GM18951 (cell line): Measurements from ENCODE around the gene LRRC26.

Experiments
- POLR2A ChIP-seq: IDR thresholded peaks from 4 replicates; pipeline ENCODE4 v1.6.1; 2011; ENCODE audit warnings: mild to moderate bottlenecking; ENCODE audit not compliant: insufficient read length, insufficient read depth; ENCODE audit errors: extremely low read depth
- in situ Hi-C: fragments of 300-500 bp; cut with MboI; formaldehyde crosslinking; loops from one replicate; pipeline ENCODE4 v1.12.0; 2022; ENCODE audit warnings: low sequenced_read_pairs, mixed read lengths, inconsistent platforms; ENCODE audit not compliant: unreplicated experiment

The LRRC26 gene

DNA sequence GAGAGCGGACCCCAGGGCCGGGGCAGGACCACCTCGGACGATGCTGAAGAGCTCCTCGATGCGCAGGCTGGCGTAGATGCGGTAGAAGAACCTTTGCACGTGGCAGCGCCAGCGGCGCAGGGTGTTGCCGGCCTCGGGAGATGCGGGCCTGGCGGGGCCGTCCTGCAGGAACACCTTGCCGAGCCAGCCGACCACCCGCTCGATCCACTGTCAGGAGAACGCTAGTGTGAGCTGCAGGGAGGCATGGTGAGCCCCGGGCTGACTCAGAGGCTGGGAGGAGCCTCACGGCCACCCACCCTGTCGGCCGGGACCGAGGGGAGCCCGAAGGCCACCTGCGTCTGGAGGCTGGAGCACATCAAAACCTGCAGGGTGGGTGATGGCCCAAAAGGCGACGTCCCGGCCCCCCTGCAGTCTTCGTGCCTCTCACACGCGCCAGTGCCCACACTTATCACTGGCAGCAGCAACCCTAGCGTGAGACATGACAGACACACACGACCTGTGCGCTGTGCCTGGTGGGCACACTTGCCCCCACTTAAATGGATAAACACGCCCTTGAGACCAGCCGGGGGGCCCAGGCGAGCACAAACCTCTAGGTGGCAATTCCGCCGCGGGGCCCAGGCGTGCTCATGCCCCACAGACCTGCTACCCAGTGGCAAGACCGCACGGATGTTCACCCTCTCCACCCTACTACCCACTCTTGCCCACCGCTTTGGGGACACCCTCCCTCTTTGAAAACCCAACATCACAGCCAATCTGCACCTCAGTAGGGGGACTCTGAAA, 15.2 kb upstream of the LRRC26 start:
- in situ Hi-C loops, result no loop called here
- TF ChIP-seq POLR2A, result no peak

DNA sequence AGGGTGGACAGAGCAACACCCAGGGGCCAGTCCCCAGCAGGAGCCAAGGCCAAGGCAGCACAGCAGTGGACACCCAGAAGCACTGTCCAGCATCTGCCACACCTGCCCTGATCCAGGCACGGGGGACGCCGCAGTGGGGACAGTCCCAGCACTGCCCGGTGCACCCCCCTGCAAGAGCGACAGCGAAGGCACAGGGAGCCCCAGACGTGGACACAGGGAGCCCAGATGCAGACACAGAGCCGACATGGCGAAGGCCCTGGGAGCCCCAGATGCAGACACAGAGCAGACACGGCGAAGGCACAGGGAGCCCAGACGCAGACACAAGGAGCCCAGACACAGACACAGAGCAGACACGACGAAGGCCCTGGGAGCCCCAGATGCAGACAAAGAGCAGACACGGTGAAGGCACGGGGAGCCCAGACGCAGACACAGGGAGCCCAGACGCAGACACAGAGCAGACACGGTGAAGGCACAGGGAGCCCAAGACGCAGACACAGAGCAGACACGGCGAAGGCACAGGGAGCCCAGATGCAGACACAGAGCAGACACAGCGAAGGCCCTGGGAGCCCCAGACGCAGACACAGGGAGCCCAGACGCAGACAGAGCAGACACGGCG, 14.2 kb upstream of the LRRC26 start:
- in situ Hi-C loops, result no loop called here
- TF ChIP-seq POLR2A, result no peak

DNA sequence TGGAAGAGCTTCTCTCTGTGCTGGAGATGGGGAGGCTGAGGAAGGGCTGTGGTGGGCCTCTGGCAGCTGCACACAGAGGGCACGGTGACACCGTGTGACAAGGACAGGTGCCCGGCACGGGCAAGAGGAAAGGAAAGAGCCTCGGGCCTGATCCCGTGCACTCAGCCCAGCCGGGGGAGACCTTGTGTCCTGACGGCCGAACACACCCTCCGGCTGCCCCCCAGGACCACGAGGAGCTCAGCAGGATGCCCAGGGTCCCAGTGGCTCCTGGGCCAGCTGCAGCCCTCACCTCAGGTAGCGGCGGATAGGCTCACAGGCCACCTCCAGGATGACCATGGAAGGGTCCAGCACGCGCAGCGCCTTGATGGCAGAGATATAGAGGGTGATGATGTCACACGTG, 13.0 kb upstream of the LRRC26 start:
- TF ChIP-seq POLR2A, result no peak
- in situ Hi-C loops, result no loop called here

DNA sequence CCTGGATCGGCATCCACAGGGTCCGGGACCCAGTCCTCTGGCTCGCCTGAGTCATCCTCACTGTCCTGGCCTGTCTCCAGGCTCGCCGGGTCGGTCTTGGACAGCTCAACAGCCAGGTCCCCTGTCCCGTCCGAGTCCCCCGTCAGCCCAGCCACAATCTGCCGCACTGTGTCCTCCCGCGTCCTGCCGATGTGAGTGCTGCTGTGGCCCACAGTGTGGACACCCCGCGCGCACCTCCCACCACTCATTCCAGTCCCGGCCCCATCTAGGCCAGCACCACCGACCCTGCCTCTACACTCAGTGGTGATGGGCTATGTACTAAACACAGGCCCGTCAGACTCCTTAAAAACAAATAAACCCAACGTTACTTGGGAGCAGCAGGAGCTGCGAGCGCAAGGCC, 11.8 kb upstream of the LRRC26 start:
- TF ChIP-seq POLR2A, result no peak
- in situ Hi-C loops, result no loop called here

DNA sequence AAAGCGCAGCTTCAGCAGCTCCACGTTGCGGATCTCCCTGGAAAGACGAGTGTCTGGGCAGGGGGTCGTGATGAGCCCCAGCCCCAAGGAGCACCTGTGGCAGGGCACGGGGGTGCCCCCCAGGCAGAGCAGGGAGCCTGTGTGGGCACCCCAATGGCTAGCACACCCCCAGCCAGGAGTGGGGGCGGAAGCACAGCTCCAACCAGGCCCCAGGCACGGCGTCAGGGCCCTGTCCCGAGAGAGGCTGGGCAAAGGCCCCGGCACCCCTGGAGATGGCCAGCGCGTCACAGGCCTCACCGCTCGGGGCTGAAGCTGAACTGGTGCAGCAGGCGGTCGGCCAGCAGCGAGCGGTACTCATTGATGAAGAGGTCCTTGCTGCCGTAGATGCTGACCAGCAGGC, 10.6 kb upstream of the LRRC26 start:
- TF ChIP-seq POLR2A, result no peak
- in situ Hi-C loops, result no loop called here

DNA sequence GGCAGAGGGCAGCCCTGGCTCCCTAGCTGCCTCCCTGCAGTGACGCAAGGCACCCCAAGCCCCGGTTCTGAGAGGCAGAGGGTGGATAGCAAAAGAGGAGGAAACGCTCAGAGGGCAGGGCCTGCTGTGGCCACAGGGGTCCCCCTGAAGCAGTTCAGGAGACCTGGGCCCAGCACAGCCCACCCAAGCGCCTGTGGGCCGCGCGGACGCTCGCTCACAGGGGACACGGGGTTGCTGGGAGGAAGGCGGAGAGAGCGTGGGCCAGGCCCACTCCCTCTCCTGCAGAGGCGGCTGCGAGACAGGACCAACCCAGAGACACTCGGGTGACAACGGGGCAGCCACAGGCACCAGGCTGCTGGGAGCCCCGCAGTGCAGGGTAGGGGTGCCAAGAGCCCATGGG, 9.9 kb upstream of the LRRC26 start:
- in situ Hi-C loops, result no loop called here
- no peak for TF ChIP-seq POLR2A

DNA sequence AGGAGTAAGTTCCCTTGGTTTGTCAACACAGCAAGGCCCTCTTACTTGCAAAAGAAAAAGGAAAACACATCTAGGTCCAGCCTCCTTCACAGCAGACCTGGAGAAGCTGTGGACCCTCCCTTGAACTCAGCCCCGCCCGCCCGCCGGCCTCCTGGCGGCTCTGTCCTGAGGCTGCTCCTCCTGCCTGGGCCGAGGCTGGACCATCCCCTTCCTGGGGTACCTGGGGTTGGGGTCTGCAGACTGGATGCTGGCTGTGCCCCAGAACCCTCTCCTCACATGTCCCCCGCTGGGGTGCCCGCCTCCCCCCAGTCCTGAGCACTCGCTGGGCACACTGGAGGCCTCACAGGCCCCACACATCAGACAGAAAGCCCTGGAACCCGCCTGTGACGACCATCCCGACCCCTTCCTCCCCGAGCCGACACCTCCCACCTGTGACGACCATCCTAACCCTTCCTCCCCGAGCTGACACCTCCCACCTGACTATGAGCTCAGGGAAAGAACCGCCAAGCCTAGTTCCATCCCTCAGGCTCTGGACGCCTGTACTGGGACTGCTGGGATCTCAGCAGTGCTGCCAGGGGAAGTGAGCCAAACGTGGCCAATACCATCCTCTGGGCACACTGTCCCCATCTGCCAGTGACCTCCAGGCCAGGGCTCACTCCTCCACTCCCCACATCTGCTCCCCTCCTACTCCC, 9.2 kb upstream of the LRRC26 start:
- no peak for TF ChIP-seq POLR2A
- in situ Hi-C loops, result no loop called here

DNA sequence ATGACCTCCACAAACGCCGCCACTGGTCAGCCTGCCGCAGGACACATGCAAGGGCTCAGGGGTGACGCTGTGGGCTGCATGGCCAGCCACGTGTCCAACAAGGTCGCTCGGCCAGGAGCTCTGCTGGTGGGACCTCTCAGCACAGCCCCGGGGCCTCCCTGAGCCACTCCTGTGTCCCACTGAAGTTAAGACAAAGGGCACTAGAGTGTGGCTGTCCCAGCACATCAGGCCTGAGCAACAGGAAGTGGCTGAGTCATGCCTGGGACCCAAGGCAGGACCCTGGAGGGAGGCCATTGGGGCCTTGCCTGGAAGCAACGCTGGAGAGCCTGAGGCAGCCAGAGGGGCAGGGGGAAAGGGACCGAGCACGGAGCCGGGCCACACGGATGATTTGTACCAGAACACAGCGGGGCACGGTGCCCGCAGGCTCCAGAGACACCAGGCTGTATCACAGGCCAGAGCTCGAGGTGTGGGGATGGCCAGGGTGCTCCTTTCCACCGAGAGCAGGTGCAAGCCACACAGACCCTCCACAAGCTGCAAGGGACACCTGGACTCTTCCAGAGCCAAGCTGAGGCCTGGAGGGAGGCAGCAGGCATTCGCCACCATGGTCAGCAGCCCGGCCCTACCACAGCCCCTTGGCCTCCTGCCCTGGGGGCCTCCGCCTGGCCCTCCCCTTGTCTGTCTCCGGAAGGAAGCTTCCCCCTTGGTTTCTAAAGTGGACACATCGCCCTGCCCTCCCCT, 8.5 kb upstream of the LRRC26 start:
- no peak for TF ChIP-seq POLR2A
- in situ Hi-C loops, result no loop called here

DNA sequence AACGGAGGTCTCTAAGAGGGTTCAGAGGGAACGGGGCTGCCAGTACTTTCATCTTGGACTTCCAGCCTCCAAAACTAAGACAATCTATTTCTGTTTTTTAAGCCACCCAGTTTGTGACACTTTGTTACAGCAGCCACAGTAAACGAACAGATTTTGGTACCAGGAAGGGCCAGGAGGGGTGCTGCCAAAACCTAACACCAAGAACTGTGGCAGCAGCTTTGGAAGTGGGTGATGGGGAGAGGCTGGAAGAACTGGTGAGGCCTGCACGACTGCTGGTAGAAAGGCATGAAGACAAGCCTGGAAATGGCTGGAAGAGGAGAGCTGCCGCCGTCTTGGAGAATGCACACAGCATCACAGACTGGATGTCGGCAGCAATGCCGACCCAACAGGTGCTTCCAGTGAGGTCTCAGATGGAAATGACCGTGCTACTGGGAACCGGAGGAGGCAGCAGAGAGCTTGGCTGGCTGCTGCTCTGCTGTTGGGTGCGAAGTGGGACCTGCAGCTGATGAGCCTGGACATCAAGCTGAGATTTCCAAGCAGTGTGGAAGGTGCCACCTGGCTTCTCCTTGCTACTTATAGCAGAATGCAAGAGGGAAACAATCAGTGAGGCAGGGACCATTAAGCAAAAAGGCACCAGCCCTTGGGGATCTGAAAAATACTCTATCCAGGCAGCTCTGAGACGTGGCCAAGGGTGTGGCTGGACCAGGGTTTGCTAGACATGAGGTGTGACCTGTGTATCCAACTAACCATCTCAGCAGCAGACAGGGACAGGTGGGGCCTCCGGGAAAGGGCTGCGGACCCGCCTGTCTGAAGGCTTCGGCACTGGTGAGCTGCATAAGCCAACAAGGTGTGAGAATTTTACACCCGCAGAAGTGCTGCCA, 6.7 kb upstream of the LRRC26 start:
- peak; percentile 8 for TF ChIP-seq POLR2A
- in situ Hi-C loops, result no loop called here

DNA sequence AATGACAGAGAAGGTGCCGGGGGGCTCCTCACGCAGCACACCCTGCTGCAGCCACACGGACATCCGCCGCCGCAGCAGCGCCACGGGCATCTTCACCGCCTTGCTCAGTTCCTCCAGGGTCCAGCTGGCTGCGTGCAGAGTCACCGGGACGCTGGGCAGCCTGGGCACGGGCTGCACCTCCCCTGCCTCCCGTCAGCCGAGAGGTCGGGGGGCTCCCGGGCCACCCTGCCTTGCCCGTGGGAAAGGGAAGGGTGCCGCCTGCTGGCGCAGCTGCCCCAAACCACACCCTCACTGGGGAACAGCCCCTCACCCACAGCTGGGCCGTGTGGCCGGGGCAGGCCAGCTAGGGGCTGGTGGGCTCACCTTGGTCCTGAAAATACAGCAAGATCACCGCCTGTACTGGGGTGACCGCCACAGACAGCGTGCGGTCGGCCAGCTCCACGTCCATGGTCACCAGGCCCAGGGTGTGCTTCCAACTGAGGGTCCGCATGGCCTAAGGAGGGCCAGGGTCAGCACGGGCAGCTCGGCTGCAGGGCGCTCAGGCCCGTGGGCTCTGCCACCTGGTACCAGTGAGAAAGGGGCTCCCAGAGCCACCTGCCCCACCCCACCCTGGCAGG, 5.6 kb upstream of the LRRC26 start:
- in situ Hi-C loops, result no loop called here
- peak; percentile 2 for TF ChIP-seq POLR2A

DNA sequence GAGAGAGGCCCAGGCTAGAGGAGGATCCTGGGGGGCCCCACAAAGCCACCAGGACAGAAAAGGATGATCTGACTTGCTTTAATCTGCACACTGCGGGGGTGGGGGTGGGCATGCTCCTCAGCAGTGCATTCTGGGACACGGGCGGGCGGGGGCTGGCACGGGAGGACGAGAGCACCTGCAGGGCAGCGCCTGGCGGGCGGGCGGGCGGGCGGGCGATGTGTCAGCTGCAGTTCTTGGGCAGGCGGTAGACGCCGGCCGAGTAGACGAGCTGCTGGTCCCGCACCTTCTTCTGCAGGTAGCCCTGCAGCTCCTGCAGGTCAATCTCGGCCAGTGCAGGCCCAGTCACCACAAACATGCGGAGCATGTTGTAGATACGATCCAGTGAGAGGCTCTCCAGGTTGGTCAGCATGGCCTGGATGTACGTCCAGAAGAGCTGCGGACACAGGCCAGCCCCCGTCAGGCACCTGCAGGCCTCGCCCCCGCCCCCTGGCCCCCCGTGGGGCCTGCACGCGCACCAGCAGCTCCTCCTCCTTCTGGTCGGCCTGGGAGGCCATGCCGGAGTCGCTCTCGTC, 5.0 kb upstream of the LRRC26 start:
- in situ Hi-C loops, result no loop called here
- no peak for TF ChIP-seq POLR2A
